PFSK-1 (cell line): ENCODE measurements around the gene GDPD5.

Experiments
- POLR2AphosphoS5 ChIP-seq: IDR thresholded peaks from 2 replicates; pipeline ENCODE4 v1.6.1; 2012; ENCODE audit warnings: low read depth, mild to moderate bottlenecking, control low read depth, low read length, moderate library complexity
- TF ChIP-seq, protein P1 (sequence below), 2 experiments: IDR thresholded peaks; 2 replicates each; pipeline versions ENCODE4 v1.6.1 to v1.8.0; 2011 to 2012; ENCODE audit warnings: low read depth in 2 of 2, low read length in 2 of 2, control low read depth in 1 of 2, inconsistent platforms in 1 of 2, mild to moderate bottlenecking in 1 of 2, moderate library complexity in 1 of 2; ENCODE audit not compliant: insufficient read depth in 1 of 2

DNA sequence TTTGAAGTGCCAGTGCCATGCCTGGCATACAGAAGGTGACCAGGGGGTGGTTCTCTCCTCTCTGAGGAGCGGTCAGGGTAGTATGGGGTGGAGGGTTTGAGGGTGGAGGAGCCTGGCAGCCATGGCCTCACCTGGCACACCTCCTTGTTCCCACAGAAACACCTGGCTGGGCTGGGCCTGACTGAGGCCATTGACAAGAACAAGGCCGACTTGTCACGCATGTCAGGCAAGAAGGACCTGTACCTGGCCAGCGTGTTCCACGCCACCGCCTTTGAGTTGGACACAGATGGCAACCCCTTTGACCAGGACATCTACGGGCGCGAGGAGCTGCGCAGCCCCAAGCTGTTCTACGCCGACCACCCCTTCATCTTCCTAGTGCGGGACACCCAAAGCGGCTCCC is 45.9 kb upstream of the GDPD5 start:
- no peak for TF ChIP-seq POLR2AphosphoS5
- TF ChIP-seq, protein P1, sequence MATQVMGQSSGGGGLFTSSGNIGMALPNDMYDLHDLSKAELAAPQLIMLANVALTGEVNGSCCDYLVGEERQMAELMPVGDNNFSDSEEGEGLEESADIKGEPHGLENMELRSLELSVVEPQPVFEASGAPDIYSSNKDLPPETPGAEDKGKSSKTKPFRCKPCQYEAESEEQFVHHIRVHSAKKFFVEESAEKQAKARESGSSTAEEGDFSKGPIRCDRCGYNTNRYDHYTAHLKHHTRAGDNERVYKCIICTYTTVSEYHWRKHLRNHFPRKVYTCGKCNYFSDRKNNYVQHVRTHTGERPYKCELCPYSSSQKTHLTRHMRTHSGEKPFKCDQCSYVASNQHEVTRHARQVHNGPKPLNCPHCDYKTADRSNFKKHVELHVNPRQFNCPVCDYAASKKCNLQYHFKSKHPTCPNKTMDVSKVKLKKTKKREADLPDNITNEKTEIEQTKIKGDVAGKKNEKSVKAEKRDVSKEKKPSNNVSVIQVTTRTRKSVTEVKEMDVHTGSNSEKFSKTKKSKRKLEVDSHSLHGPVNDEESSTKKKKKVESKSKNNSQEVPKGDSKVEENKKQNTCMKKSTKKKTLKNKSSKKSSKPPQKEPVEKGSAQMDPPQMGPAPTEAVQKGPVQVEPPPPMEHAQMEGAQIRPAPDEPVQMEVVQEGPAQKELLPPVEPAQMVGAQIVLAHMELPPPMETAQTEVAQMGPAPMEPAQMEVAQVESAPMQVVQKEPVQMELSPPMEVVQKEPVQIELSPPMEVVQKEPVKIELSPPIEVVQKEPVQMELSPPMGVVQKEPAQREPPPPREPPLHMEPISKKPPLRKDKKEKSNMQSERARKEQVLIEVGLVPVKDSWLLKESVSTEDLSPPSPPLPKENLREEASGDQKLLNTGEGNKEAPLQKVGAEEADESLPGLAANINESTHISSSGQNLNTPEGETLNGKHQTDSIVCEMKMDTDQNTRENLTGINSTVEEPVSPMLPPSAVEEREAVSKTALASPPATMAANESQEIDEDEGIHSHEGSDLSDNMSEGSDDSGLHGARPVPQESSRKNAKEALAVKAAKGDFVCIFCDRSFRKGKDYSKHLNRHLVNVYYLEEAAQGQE (IDR thresholded peaks at IDR 0.05; ENCODE audit: insufficient read depth in 1 of 2, low read depth in 2 of 2, low read length in 2 of 2), result no peak
